HepG2 (cell line): ENCODE measurements around the gene SP4. TPM values are rescaled to one million over a fixed set of nuclear protein-coding genes. Genes with fewer than 3 reads are reported as not detected.
A peak's percentile ranks its signal among the peaks of the same experiment; 100 is the strongest.

Experiments used
- AGO2 ChIP-seq: fragments of 200-400 bp; formaldehyde crosslinking; optimal IDR thresholded peaks from 2 replicates; pipeline ENCODE3; 2017; ENCODE audit warnings: mild to moderate bottlenecking, low read depth, low read length, moderate library complexity
- E2F1 ChIP-seq: sonication (generic); formaldehyde crosslinking; IDR thresholded peaks from 2 replicates; pipeline ENCODE4 v1.5.0; 2020; ENCODE audit warnings: missing genetic modification reagents
- ETV5 ChIP-seq: IDR thresholded peaks from 2 replicates; pipeline ENCODE4 v1.6.1; 2018; ENCODE audit warnings: missing biosample characterization, missing genetic modification reagents, inconsistent platforms, borderline replicate concordance
- FOXK1 ChIP-seq: sonication (generic); formaldehyde crosslinking; IDR thresholded peaks from 2 replicates; pipeline ENCODE4 v1.4.0; 2020; ENCODE audit warnings: low read depth, missing genetic modification reagents, borderline replicate concordance
- GFI1 ChIP-seq: sonication (generic); formaldehyde crosslinking; IDR thresholded peaks from 2 replicates; pipeline ENCODE4 v1.5.0; 2020; ENCODE audit warnings: missing genetic modification reagents, mild to moderate bottlenecking, borderline replicate concordance
- GTF3A ChIP-seq: sonication (generic); formaldehyde crosslinking; conservative IDR thresholded peaks from 2 replicates; pipeline ENCODE4 v1.4.0; 2020; ENCODE audit warnings: mild to moderate bottlenecking, missing genetic modification reagents
- HNF1B ChIP-seq: sonication (generic); formaldehyde crosslinking; IDR thresholded peaks from 2 replicates; pipeline ENCODE4 v1.5.1; 2020; ENCODE audit warnings: mild to moderate bottlenecking, moderate library complexity, missing genetic modification reagents
- HNRNPK ChIP-seq: fragments of 200-400 bp; formaldehyde crosslinking; IDR thresholded peaks from 2 replicates; pipeline ENCODE4 v1.6.1; 2018; ENCODE audit warnings: low read length, low read depth, moderate library complexity, mild to moderate bottlenecking; ENCODE audit not compliant: poor library complexity, severe bottlenecking
- HOXD1 ChIP-seq: sonication (generic); formaldehyde crosslinking; IDR thresholded peaks from 2 replicates; pipeline ENCODE4 v1.5.0; 2020; ENCODE audit warnings: missing genetic modification reagents
- NR2F2 ChIP-seq: IDR thresholded peaks from 2 replicates; pipeline ENCODE4 v1.6.1; 2012; ENCODE audit warnings: low read depth, inconsistent platforms, borderline replicate concordance
- PATZ1 ChIP-seq: sonication (generic); formaldehyde crosslinking; IDR thresholded peaks from 2 replicates; pipeline ENCODE4 v1.4.0; 2020; ENCODE audit warnings: missing genetic modification reagents
- PREB ChIP-seq: sonication (generic); formaldehyde crosslinking; IDR thresholded peaks from 2 replicates; pipeline ENCODE4 v1.4.0; 2020; ENCODE audit warnings: missing genetic modification reagents
- TFDP2 ChIP-seq: sonication (generic); formaldehyde crosslinking; IDR thresholded peaks from 2 replicates; pipeline ENCODE4 v1.4.0; 2020; ENCODE audit warnings: missing genetic modification reagents
- ZFP62 ChIP-seq: sonication (generic); formaldehyde crosslinking; IDR thresholded peaks from 2 replicates; pipeline ENCODE4 v1.4.0; 2020; ENCODE audit warnings: missing genetic modification reagents
- ZNF672 ChIP-seq: sonication (generic); formaldehyde crosslinking; IDR thresholded peaks from 2 replicates; pipeline ENCODE4 v1.8.1; 2022; ENCODE audit warnings: missing genetic modification reagents
- ZNF724P ChIP-seq: sonication (generic); formaldehyde crosslinking; IDR thresholded peaks from 2 replicates; pipeline ENCODE4 v1.8.0; 2022; ENCODE audit warnings: missing genetic modification reagents, borderline replicate concordance
- ZSCAN31 ChIP-seq: sonication (generic); formaldehyde crosslinking; IDR thresholded peaks from 2 replicates; pipeline ENCODE4 v1.5.0; 2020; ENCODE audit warnings: low read depth, mild to moderate bottlenecking, missing genetic modification reagents
- polyA plus RNA-seq, 8 experiments: library from polyadenylated mRNA; depleted of rRNA in 3 of 8; stranded (reverse) in 7 of 8; unstranded in 1 of 8; fragments of >200 nt; fragmentation: Illumina TruSeq in 4 of 8; extraction: Trizol in 4 of 8; gene quantifications; 2 replicates each; pipeline versions ENCODE4 v1.2.1 to v1.2.3, GENCODE V29; 2011 to 2016; ENCODE audit warnings: low read depth in 4 of 8, missing spikeins in 1 of 8, mixed read lengths in 1 of 8; ENCODE audit not compliant: insufficient read depth in 1 of 8
- total RNA-seq, 5 experiments: library from RNA; depleted of rRNA; stranded (reverse); fragments of >200 nt; fragmentation: Illumina TruSeq; extraction: Trizol; gene quantifications; 2 replicates each; pipeline ENCODE4 v1.2.3, GENCODE V29; 2016; ENCODE audit warnings: low read depth in 1 of 5

Gene SP4
- total and polyA plus RNA-seq, 2 of the 13 experiments (the other 11 are each of a cell fraction or from before 2014, with no cell fraction given) = 2.7 to 4.8 TPM

- TF ChIP-seq TFDP2 (CRISPR knock-in tag) = peak; percentile 96
- peak; percentile 68; the same call in 1 of the 2 replicates for TF ChIP-seq GFI1 (CRISPR knock-in tag)
- TF ChIP-seq HOXD1 = peak; percentile 43; the same call in 1 of the 2 replicates
- TF ChIP-seq AGO2 = peak; percentile 69
- no peak for TF ChIP-seq PREB (CRISPR knock-in tag)
- no peak for TF ChIP-seq ZFP62
- TF ChIP-seq PATZ1 (CRISPR knock-in tag) = peak; percentile 66; the same call in 1 of the 2 replicates
- TF ChIP-seq ZNF724P (CRISPR knock-in tag) = no peak
- no peak for TF ChIP-seq ZNF672 (CRISPR knock-in tag)
- peak; percentile 76 for TF ChIP-seq ZSCAN31 (CRISPR knock-in tag)
- peak; percentile 66 for TF ChIP-seq ETV5 (CRISPR knock-in tag)
- peak; percentile 51; the same call in 1 of the 2 replicates for TF ChIP-seq FOXK1 (CRISPR knock-in tag)
- 0 out of 2 replicates have a peak, but pooled peaks have one; percentile 59 for TF ChIP-seq GTF3A (CRISPR knock-in tag)
- TF ChIP-seq E2F1 = peak; percentile 83
- TF ChIP-seq HNF1B = peak; percentile 73; the same call in 1 of the 2 replicates
- no peak for TF ChIP-seq NR2F2
- TF ChIP-seq HNRNPK = no peak
Measured at GRCh38 chr7:21427182-21427870, 557 bp upstream of the SP4 start (continued).
